Measurements from ENCODE around the gene PTHLH.

Gene PTHLH

GRCh38 chr12:27973487-27973890 is 956 bp upstream of the PTHLH start:
- DNase-seq = no peak

DNA sequence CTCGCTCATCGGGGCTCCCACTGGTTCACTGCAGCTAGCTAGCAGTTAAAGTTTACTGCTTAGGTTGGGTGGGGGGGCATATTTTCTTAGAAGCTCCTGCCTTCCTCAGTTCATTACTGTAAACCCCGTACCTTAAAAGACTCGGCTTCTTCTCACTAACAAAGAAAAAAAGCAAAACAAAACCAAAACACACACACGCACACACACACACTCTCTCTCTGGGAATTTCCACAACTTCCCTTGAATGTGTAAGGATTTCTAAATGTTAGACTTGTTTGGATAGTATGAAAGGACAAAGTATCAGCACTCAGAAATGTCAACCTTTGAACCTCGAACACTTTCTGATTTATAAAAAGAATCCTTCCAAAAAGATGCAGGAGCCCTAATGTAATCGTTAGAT is 927 bp downstream of the PTHLH start:
- no peak for DNase-seq

DNA sequence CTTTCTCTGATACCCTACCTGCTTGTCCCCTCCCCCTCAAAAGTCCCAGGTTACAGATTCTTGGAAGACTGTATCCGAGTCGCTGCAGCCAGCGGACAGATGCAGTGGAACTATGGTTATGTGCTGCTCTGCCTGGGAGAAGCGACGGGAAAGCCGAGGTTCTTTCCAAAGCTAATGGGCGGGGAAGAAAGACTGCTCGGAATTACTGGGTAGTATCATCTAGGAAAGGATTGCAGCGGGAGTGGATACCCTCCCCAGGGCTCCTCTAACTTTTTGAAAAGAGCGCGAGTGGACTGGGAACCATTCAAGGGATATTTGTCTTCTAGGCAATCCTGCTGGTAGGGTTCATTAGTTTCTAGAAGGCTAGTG is 1.4 kb downstream of the PTHLH start:
- no peak for DNase-seq

- no peak for DNase-seq
Observed at GRCh38 chr12:27970401-27971120, 2.0 kb downstream of the PTHLH start.

GRCh38 chr12:27969624-27970400 is 2.7 kb downstream of the PTHLH start:
- no peak for DNase-seq

GRCh38 chr12:27968972-27969623 is 3.4 kb downstream of the PTHLH start:
- DNase-seq = no peak

- DNase-seq = no peak
Observed at GRCh38 chr12:27967551-27968054, 4.9 kb downstream of the PTHLH start.

- no peak for DNase-seq
Observed at GRCh38 chr12:27966870-27967269, 5.7 kb downstream of the PTHLH start.

DNA sequence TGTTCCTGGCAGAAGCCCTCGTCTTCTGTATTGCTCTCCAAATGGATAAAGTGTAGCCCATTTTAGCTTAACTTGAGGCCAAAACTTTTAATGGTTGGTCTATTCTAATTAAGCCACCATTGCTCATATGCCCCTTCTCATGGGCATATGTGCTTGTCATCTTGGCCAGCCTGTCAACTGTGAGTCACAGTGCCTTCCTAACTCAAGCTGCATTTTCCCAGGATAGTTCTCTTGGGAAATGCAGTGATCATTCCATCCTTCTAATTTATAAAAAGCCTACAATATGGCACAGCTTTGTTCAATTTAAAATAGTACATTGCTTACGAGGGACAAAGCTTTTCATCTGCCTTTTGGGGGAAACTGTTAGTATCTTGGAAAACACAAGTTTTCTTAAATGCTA is 6.6 kb downstream of the PTHLH start:
- DNase-seq = no peak

DNA sequence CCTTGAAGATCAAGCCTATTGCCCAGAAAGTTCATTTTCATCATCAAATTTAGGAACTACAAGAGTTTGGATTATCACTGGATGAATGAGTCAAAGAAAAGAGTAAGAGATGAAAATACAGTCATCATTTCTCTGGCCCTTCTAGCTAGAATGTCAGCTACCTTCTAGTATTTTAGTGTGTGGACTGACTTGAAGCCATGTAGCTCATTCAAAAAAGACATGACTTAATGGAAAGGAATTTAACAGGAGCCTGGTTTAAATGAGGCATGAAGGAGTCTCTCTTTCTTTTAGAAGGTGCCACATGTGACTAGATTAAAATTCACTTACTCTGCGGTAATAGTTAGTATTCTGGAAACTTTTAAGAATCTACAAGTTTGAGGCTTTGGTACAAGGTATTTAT is 7.1 kb downstream of the PTHLH start:
- no peak for DNase-seq

GRCh38 chr12:27964123-27964522 is 8.4 kb downstream of the PTHLH start:
- no peak for DNase-seq

GRCh38 chr12:27960821-27961220 is 11.7 kb downstream of the PTHLH start:
- no peak for DNase-seq

DNA sequence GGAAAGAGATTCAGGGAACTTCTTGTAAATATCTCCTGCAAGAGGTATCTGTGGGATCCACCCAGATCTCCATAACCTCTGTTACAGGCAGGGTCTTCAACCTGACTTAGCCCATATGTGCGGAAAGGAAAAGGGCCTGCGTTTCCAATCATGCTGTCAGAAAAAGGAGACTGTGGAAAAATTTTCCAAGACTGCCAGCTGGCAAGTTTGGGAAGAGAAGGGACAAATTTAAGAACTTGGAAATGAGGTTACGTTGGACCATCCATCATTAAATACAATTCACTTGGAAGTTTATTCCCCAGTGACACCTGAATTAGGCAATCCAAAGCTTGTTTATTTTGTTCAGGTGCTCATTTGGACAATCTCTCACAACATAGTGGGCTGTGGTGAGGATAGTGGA is 13.9 kb downstream of the PTHLH start:
- no peak for DNase-seq

DNA sequence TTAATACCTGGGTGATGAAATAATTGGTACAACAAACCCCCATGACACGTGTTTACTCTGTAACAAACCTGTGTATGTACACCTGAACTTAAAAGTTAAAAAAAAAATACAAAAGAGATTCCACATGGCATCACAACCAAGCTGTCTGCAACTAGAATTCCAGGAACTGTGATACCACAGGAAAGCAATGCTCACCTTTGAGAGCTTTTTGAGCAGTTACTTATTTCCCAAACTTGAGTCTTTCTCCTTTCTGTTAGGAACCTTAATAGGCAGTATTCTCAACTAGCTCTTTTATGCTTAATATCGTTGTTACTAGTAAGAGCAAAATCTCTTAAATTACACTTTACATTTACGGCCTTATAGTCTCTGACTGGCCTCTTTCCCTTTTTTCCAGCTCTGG is 15.2 kb downstream of the PTHLH start:
- no peak for DNase-seq

DNA sequence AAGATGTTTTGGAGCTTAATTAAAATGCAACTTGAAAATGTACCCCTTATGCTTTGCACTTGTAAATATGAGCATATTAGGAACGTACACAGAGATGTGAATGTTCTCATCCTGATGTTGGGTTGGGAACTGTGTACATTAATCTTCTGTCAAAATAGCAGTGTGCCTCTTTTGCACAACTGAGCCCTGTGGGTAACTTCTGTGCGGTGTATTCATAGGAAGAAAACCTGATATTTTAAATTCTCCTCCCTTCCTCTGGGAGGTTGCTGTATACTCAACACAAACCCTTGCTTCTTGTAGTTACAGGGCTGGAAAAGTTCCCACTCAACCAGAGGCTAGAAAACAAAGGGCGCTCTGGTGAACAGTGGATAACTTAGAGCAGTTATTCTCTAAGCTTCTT is 18.7 kb downstream of the PTHLH start:
- no peak for DNase-seq

DNA sequence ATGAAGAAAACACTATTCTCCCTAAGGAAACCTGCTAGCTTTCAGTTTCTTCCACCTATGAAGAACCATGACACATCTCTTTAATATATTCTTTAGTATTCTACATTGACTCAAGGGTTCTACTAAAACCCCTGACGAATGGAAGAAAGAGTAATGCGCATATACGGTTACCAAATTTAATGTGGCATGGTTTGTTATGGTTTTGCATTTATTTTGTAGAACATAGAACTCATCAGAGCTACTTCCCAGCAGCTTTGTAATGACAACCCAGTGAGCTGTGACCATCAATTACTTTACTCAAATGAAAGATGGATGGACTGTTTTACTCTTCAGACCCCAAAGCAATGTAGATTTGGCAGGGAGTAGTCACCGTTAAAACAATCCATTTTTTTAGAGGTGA is 19.2 kb downstream of the PTHLH start:
- no peak for DNase-seq

GRCh38 chr12:27952510-27952909 is 20.0 kb downstream of the PTHLH start:
- no peak for DNase-seq

- no peak for DNase-seq
Observed at GRCh38 chr12:27951898-27952297, 20.6 kb downstream of the PTHLH start.

DNA sequence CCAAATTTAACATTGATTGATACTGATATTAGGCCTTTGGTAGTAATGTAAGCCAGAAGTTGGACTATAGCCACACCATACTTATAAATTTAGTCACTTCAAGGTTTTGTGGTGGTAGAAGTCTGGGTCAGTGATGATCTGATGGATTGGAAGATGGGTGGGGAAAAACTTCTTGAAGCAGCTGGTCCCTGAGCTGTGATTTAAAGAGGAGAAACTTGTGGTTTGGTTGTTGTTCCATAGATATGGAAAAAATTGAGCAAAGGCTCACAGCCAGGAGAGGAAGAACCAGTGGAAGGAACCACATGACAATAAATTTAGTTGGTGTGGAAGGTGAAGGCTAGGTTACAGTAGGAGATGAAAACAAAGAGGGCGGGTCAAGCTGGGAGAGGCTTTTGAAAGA is 26.1 kb downstream of the PTHLH start:
- DNase-seq = no peak

DNA sequence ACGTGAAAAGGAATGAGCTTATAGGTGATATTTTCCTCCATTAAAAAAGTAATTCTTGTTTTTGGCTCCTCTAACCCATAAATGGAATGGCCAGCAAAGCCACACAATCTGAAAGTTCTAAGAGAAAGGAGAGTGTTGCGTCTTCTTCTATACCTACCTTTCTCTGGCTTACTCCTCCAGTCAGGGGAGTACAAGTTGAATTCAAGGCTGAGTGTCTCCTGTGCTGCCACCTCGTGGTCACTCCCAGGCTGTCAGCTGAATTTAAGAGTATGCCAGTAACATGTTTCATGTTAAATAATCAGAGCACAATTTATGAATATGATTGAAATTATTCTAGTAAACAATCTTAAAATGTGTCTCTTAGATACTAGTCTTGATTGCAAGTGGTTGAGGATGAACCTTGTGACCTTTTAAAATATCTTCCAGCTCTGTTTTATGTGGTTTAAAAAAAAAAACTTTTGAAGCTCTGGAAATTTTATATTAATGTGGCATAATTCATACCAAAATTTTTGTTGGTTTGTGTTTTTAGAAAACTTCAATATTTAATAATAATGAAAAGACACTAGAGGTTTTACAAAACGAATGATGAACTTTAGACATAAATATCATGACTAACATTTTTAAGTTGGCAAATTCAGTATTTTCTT is 31.7 kb downstream of the PTHLH start:
- no peak for DNase-seq

GRCh38 chr12:27940245-27940644 is 32.3 kb downstream of the PTHLH start:
- DNase-seq = no peak

DNA sequence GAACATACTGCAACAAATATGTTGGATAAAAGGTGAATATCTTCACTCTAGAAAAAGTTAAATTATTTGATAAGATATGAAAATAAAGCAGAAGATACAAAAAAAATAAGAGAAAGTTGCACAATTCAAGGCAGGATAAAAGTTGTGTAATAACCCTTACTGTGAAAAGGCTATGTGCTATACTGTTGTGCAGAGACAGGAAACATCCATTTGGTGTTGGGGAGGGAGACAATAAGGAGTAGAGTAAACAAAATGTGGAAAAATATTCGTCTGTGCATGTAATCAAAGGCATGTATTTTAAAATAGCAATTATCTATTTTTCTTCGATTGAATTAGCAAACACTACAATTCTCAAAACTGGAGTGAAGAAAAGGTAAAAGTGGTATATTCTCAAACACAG is 34.8 kb downstream of the PTHLH start:
- DNase-seq = no peak

DNA sequence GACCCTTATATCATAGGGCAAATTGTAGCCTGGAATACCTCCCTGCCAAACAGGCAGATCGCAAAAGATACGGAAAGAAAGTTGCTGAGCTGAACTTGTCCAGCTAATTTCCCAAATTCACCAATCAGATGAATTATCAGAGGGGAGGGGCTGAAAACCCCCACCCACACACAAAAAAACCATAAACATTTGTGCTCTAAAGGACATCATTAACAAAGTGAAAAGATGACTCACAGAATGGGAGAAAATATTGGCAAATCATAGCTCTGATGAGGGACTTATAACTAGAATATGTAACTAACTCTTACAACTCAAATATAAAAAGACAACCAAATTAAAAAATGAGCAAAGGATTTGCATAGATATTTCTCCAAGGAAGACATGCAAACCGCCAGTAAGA is 36.3 kb downstream of the PTHLH start:
- DNase-seq = no peak
